IPS-15b (cell line): ENCODE results near the gene KCNQ5.

Experiments
- H3K27me3 ChIP-seq: one replicate; pipeline ENCODE4 v1.6.1; 2013; ENCODE audit warnings: low read length; ENCODE audit not compliant: control insufficient read depth, insufficient read depth
- H3K36me3 ChIP-seq: one replicate; pipeline ENCODE4 v1.6.1; 2013; ENCODE audit warnings: low read length; ENCODE audit not compliant: control insufficient read depth, insufficient read depth
- H3K4me1 ChIP-seq: one replicate; pipeline ENCODE4 v1.6.1; 2013; ENCODE audit warnings: mild to moderate bottlenecking, low read length; ENCODE audit not compliant: control insufficient read depth, insufficient read depth
- H3K4me3 ChIP-seq: one replicate; pipeline ENCODE4 v1.5.1; 2013; ENCODE audit warnings: low read depth, low read length
- H3K9ac ChIP-seq: one replicate; pipeline ENCODE4 v1.6.1; 2013; ENCODE audit warnings: low read depth, mild to moderate bottlenecking, low read length
- H3K9me3 ChIP-seq: one replicate; pipeline ENCODE4 v1.6.1; 2013; ENCODE audit warnings: mild to moderate bottlenecking, low read length; ENCODE audit not compliant: control insufficient read depth, insufficient read depth

Gene KCNQ5

DNA sequence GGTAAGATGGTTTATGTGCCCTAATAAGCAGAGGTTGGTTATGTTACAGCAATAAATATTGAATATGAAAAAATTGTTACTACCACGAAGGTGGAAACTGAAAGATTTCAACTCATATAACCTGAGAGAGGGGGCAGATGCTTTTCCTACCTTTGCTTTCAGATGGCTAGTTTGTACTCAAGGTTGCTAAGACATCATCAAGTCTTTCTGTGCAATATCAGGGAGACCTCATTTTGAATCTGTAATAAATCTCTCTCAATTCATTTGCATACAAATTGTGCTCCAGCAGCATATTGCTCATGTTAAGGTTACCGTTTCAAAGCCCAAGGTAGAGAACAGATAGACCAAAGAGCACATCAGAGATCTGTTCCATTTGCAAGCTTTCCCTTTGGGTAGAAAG lies 383.0 kb downstream of the KCNQ5 start:
- H3K36me3 ChIP-seq, result no peaks in the 10 kb centered on the region
- no peaks in the 10 kb centered on the region for H3K27me3 ChIP-seq
- H3K9ac ChIP-seq, result no peak overlapping the region
- H3K9me3 ChIP-seq, result no peaks in the 10 kb centered on the region
- H3K4me1 ChIP-seq, result no peaks in the 10 kb centered on the region
- H3K4me3 ChIP-seq, result no peak overlapping the region

DNA sequence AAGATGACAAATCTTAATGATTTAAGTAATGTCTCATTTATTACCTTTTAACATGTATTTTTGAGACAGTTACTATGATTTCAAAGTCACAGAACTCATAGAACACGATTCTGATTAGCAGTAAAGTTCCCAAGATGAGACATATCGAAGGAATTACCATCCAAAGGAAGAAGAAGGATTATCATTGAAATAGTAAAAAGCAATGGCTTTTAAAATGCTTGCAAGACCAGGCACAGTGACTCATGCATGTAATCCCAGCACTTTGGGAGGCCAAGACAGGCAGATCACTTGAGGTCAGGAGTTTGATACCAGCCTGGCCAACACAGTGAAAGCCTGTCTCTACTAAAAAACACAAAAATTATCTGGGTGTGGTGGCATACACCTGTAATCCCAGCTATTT lies 384.3 kb downstream of the KCNQ5 start:
- H3K9ac ChIP-seq, result no peak overlapping the region
- no peaks in the 10 kb centered on the region for H3K36me3 ChIP-seq
- no peak overlapping the region for H3K4me3 ChIP-seq
- H3K27me3 ChIP-seq, result no peaks in the 10 kb centered on the region
- H3K4me1 ChIP-seq, result no peaks in the 10 kb centered on the region
- H3K9me3 ChIP-seq, result no peaks in the 10 kb centered on the region

DNA sequence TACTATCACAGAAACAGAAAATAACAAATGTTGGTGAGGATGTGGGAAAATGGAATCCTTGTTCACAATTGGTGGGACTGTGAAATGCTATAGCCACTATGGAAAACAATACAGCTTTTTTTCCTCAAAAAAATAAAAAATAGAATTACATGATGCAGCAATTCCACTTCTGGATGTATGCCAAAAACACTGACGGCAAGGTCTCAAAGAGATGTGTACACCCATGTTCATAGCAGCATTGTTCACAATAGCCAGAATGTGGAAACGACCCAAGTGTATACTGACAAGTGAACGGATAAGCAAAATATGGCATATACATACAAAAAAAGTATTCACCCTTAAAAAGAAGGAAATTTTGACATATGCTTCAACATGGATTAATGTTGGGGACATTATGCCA lies 390.1 kb downstream of the KCNQ5 start:
- Histone ChIP-seq H3K36me3 (no peaks in the 10 kb centered on the region), H3K9me3 (no peaks in the 10 kb centered on the region), H3K4me3 (no peak overlapping the region), H3K4me1 (no peaks in the 10 kb centered on the region), H3K9ac (no peak overlapping the region), H3K27me3 (no peaks in the 10 kb centered on the region)

DNA sequence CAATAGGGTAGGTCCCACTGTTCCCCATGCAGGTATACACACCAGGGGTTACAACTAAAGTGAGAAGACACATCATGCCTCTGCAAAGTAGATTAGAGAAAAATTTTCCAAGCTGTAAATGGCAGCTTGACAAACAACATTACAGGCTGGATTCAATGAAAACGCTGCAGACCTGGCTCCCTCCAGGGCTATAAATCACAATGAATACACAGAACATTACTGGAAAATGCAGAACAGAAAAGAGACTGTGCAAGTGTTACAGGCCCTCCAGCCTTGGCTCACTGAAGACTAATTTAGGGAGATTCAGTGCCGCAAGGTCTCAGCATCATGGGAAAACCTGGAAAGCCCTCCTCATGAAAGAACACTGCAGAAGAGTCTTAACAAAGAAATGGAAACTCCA lies 395.6 kb downstream of the KCNQ5 start:
- Histone ChIP-seq H3K9me3 (no peaks in the 10 kb centered on the region), H3K4me1 (no peaks in the 10 kb centered on the region), H3K27me3 (no peaks in the 10 kb centered on the region), H3K9ac (no peak overlapping the region), H3K36me3 (no peaks in the 10 kb centered on the region), H3K4me3 (no peak overlapping the region)

DNA sequence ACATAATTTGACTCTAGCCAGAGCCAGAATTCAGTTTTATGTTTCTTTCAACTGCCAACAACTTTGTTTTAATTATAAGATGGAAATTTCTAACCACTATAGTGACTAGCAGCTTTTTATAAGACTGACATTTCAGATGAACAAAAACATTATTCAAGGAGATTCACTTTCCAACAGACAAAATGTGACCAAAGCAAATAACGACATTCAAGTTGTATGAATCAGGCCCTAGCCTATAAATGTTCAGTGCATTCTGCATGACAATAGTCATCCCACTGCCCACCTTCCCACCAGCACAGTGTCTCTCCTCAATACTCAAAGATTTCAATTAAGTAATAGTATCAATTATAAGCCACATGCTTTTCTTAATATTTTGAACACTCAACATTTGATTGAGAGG lies 402.7 kb downstream of the KCNQ5 start:
- Histone ChIP-seq H3K36me3 (no peaks in the 10 kb centered on the region), H3K9ac (no peak overlapping the region), H3K9me3 (no peaks in the 10 kb centered on the region), H3K27me3 (no peaks in the 10 kb centered on the region), H3K4me3 (no peak overlapping the region), H3K4me1 (peaks cover 4% of the 10 kb centered on the region)

DNA sequence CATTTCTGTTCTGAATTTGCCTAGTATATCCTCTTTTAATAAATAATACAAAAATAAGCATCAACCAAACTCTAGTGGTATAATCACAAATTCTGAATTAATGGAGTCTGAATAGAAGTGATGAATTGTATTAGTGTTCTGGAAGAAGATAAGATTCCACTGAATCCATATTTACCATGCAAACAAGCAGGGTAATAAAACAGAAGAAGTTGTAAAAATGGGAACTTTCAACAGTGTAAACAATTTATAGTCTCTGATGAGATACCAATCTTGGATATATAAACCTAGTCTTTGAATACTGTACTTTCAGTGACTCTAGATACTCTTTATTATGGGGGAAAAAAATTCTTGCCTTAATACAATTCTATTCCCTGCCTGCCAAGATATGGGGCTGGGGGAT lies 405.8 kb downstream of the KCNQ5 start:
- Histone ChIP-seq H3K36me3 (no peaks in the 10 kb centered on the region), H3K27me3 (no peaks in the 10 kb centered on the region), H3K4me1 (peaks cover 4% of the 10 kb centered on the region), H3K4me3 (no peak overlapping the region), H3K9ac (no peak overlapping the region), H3K9me3 (no peaks in the 10 kb centered on the region)

DNA sequence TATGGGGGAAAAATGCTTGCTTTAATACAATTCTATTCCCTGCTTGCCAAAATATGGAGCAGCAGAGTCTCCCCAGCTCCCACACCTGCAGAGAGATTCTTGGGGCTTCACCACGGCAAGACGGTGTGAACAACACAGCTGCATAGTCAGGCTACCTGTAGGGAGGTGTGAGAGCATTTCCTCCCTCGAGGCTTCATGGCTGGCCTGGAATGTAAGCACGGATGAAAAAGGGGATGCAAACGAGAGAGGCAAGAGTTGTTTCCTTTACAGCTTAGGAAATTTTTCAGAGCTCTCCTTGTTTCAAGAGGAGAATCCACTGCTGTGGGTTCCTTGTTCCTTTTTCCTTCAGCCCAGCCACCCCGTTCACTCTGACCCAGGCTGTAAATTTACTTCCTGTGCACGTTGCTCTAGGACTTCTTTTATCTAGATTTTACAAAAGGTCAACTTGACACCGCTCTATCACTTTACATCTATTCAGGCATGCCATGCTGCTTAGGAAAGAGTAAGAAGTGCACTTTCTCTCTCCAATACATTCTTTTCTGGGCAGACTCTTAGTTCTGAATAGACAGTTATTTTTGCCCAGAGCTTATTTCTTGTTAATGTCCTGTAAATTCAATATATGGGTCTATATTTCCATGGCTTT lies 406.4 kb downstream of the KCNQ5 start:
- H3K4me3 ChIP-seq, result no peak overlapping the region
- H3K36me3 ChIP-seq, result no peaks in the 10 kb centered on the region
- H3K9ac ChIP-seq, result no peak overlapping the region
- H3K9me3 ChIP-seq, result no peaks in the 10 kb centered on the region
- H3K4me1 ChIP-seq, result peaks cover 4% of the 10 kb centered on the region
- H3K27me3 ChIP-seq, result no peaks in the 10 kb centered on the region

DNA sequence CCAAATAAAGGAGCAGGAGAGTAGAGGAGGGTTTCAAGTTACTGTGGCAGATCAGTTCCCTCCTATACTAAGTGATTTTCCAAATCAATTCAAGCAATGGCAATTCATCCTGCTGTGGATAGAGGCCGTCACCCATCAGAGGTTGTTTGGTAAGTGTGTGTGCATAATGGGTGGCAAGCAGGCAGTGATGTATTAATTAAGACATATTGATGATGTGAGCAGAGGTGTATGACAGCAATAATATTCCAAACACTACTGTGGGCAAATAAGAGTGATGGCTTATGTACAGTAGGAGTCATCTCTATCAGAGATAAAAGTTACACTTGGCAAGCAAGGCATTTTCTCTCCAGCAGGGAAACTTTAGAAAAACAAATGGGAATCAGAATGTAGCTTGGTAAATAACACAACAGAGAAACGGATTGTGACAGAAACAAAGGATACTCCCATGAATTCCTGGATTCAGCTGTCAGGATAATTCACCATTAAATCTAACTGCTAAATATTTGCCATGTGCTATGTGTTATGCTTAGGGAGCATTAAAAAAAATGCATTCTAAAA lies 407.1 kb downstream of the KCNQ5 start:
- H3K4me1 ChIP-seq, result peaks cover 4% of the 10 kb centered on the region
- no peaks in the 10 kb centered on the region for H3K9me3 ChIP-seq
- no peaks in the 10 kb centered on the region for H3K36me3 ChIP-seq
- H3K9ac ChIP-seq, result no peak overlapping the region
- no peak overlapping the region for H3K4me3 ChIP-seq
- H3K27me3 ChIP-seq, result no peaks in the 10 kb centered on the region

DNA sequence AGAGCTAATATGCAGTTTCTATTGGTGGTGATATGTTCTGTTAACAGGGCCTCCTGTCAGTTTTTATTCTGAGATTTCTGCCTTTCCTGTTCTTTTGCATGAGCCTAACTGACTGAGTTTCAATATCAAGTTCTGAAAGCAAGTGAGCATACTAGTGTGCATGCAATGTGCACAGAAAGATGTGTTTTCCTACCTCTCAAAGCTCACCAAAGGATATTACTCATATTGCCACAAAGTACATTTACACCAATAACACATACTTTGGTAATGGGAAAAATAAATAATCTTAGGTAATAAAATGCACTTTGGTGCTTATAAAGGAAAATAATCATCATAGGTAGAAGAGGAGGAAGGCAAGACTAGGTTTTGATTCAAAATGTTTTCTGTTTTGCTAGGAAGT lies 408.4 kb downstream of the KCNQ5 start:
- no peaks in the 10 kb centered on the region for H3K36me3 ChIP-seq
- no peaks in the 10 kb centered on the region for H3K27me3 ChIP-seq
- H3K4me3 ChIP-seq, result no peak overlapping the region
- H3K4me1 ChIP-seq, result peaks cover 4% of the 10 kb centered on the region
- no peaks in the 10 kb centered on the region for H3K9me3 ChIP-seq
- no peak overlapping the region for H3K9ac ChIP-seq

DNA sequence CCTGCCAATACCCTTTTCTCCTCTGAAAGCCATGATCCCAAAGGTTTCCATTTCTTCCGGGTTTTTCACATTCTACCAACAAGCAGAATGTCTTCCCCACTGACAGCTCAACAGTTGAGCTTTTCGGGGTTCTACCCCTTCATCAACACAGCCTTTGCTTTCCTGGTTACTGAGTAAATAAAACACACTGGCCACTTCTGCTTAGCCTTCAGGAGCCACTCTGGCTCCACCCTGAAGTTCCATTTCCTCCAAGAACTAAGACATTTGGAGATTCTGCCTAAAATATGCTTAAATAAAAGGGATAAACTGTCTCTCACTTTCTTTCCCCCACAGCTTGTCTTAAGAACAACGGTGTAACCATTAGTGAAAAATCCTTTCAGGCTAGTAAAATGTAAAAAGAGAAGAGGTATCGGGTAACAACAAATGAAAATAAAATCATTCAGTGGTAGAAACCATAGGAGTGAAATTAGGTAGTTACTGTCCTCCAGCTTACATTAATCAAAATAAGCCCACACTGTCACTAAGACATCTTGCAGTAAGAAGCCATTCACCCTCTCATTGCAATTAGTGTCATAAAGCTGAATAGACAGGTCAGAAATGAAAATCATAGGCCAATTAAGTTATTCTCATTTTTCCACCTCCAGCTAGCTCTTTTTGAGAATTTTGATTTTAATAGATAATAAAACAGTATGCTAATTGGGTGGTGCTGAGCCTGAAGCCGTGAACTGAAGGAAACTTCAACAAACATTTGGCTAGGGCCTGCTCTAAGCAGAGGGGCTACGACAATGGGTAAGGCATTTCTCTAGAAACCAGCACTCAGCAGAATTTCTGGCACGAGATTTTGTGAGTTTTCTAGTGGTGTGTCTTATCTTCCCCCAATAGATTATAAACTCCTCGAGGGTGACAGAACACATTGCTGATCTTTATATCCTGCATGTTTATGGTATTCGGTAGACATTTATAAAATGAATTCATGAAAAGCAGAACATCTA lies 409.2 kb downstream of the KCNQ5 start:
- no peaks in the 10 kb centered on the region for H3K36me3 ChIP-seq
- H3K9me3 ChIP-seq, result no peaks in the 10 kb centered on the region
- H3K9ac ChIP-seq, result no peak overlapping the region
- H3K4me3 ChIP-seq, result no peak overlapping the region
- peaks cover 4% of the 10 kb centered on the region for H3K4me1 ChIP-seq
- no peaks in the 10 kb centered on the region for H3K27me3 ChIP-seq

DNA sequence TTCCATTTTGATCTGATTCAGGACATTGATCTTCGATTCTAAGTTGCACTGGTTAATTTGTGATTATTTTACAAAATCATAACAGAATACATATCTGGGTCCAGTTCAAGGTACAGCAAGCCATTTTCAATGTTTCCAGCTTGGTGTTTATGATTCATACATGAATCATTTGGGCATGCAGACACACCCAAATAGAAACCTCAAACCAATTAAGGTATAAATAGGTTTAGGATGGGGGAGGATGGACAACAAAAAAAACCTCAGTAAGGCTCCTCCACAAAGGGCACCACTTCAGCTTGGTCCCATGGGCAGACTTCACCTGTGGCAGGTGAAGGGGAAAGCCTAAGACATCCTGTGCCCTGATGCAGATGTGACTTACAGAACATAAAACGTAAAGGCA lies 410.7 kb downstream of the KCNQ5 start:
- peaks cover 4% of the 10 kb centered on the region for H3K4me1 ChIP-seq
- no peaks in the 10 kb centered on the region for H3K36me3 ChIP-seq
- no peak overlapping the region for H3K4me3 ChIP-seq
- H3K9me3 ChIP-seq, result no peaks in the 10 kb centered on the region
- no peaks in the 10 kb centered on the region for H3K27me3 ChIP-seq
- no peak overlapping the region for H3K9ac ChIP-seq

DNA sequence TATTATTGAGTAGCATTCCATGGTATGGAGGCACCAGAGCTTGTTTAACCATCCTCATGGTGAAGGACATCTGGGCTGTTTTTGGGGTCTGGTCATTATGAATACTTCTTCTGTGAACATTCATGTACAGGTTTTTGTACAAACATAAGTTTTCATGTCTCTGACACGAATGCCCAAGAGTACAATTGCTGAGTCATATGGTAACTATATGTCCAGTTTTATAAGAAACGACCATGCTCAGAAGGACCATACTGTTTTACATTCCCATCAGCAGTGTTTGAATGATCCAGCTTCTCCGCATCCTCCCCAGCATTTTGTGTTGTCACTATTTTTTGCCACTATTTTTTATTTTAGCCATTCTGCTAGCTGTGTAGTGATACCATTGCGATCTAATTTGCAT lies 414.8 kb downstream of the KCNQ5 start:
- H3K9ac ChIP-seq, result no peak overlapping the region
- H3K9me3 ChIP-seq, result no peaks in the 10 kb centered on the region
- H3K4me1 ChIP-seq, result no peaks in the 10 kb centered on the region
- no peaks in the 10 kb centered on the region for H3K36me3 ChIP-seq
- no peak overlapping the region for H3K4me3 ChIP-seq
- H3K27me3 ChIP-seq, result no peaks in the 10 kb centered on the region
